ENCODE results near the gene DNAJC7.
"Not testable (repeated sequence)": the region's sequence is repeated elsewhere in the genome, so short reads cannot be mapped to it uniquely, and the experiment has no call there.

The DNAJC7 gene

GRCh38 chr17:41932816-41933389 is 84.3 kb downstream of the DNAJC7 start:
- no peaks in the 10 kb centered on the region for H3K27me3 ChIP-seq (ENCODE audit: control insufficient read depth in 1 of 2, insufficient read depth in 2 of 2, low read length in 2 of 2)
- H3K36me3 ChIP-seq (ENCODE audit: control insufficient read depth in 2 of 2, insufficient read depth in 2 of 2, low read length in 2 of 2): peaks cover 3 to 11% of the 10 kb centered on the region in 2 donors
- peaks cover 13% of the 10 kb centered on the region for H3K4me1 ChIP-seq (ENCODE audit: control insufficient read depth, insufficient read depth, low read length)
- no peak overlapping the region for H3K27ac ChIP-seq (ENCODE audit: low read length)
- no peaks in the 10 kb centered on the region for H3K9me3 ChIP-seq (ENCODE audit: control insufficient read depth in 2 of 2, low read length in 2 of 2)
- H3K4me3 ChIP-seq (ENCODE audit: low read length in 2 of 2): no peak overlapping the region
- H3K9ac ChIP-seq (ENCODE audit: low read length in 2 of 2): no peak overlapping the region

- not testable (repeated sequence) for H3K27me3 ChIP-seq (ENCODE audit: control insufficient read depth in 1 of 2, insufficient read depth in 2 of 2, low read length in 2 of 2); H3K27ac ChIP-seq (ENCODE audit: low read length); H3K9me3 ChIP-seq (ENCODE audit: control insufficient read depth in 2 of 2, low read length in 2 of 2); H3K36me3 ChIP-seq (ENCODE audit: control insufficient read depth in 2 of 2, insufficient read depth in 2 of 2, low read length in 2 of 2); H3K4me3 ChIP-seq (ENCODE audit: low read length in 2 of 2); H3K9ac ChIP-seq (ENCODE audit: low read length in 2 of 2)
- H3K4me1 ChIP-seq (ENCODE audit: control insufficient read depth, insufficient read depth, low read length): peaks cover 13% of the 10 kb centered on the region
These were observed 85.5 kb downstream of the DNAJC7 start for GRCh38 chr17:41931715-41932114.

GRCh38 chr17:41930833-41931156 is 86.4 kb downstream of the DNAJC7 start:
- Histone ChIP-seq H3K27ac (ENCODE audit: low read length) (peak overlapping the region; percentile 89), H3K4me3 (ENCODE audit: low read length in 2 of 2) (peak overlapping the region; percentile 89 to 92), H3K9ac (ENCODE audit: low read length in 2 of 2) (peak overlapping the region in 1 of 2 donors; percentile 64), H3K4me1 (ENCODE audit: control insufficient read depth, insufficient read depth, low read length) (peaks cover 13% of the 10 kb centered on the region)
- not testable (repeated sequence) for H3K36me3 ChIP-seq (ENCODE audit: control insufficient read depth in 2 of 2, insufficient read depth in 2 of 2, low read length in 2 of 2); H3K27me3 ChIP-seq (ENCODE audit: control insufficient read depth in 1 of 2, insufficient read depth in 2 of 2, low read length in 2 of 2); H3K9me3 ChIP-seq (ENCODE audit: control insufficient read depth in 2 of 2, low read length in 2 of 2)

GRCh38 chr17:41930009-41930832 is 87.0 kb downstream of the DNAJC7 start, which contains the start of gene ODAD4:
TSS of gene ODAD4 (plus strand) at chr17:41930617. CDS start at chr17:41930724, 107 bp downstream.
- Histone ChIP-seq H3K4me1 (ENCODE audit: control insufficient read depth, insufficient read depth, low read length) (peaks cover 13% of the 10 kb centered on the region), H3K4me3 (ENCODE audit: low read length in 2 of 2) (peak within 1 kb of the TSS; percentile 89 to 92), H3K9me3 (ENCODE audit: control insufficient read depth in 2 of 2, low read length in 2 of 2) (no peaks in the 10 kb centered on the region), H3K9ac (ENCODE audit: low read length in 2 of 2) (peak within 1 kb of the TSS; percentile 77 to 95), H3K27me3 (ENCODE audit: control insufficient read depth in 1 of 2, insufficient read depth in 2 of 2, low read length in 2 of 2) (no peaks in the 10 kb centered on the region), H3K27ac (ENCODE audit: low read length) (peak within 1 kb of the TSS; percentile 89), H3K36me3 (ENCODE audit: control insufficient read depth in 2 of 2, insufficient read depth in 2 of 2, low read length in 2 of 2) (peaks cover 0 to 2% of the 10 kb centered on the region in 2 donors)

- Histone ChIP-seq H3K36me3 (ENCODE audit: control insufficient read depth in 2 of 2, insufficient read depth in 2 of 2, low read length in 2 of 2) (no peaks in the 10 kb centered on the region), H3K9ac (ENCODE audit: low read length in 2 of 2) (no peak overlapping the region), H3K4me3 (ENCODE audit: low read length in 2 of 2) (no peak overlapping the region), H3K27me3 (ENCODE audit: control insufficient read depth in 1 of 2, insufficient read depth in 2 of 2, low read length in 2 of 2) (no peaks in the 10 kb centered on the region), H3K9me3 (ENCODE audit: control insufficient read depth in 2 of 2, low read length in 2 of 2) (no peaks in the 10 kb centered on the region), H3K4me1 (ENCODE audit: control insufficient read depth, insufficient read depth, low read length) (peaks cover 13% of the 10 kb centered on the region), H3K27ac (ENCODE audit: low read length) (no peak overlapping the region)
These were observed 88.5 kb downstream of the DNAJC7 start for GRCh38 chr17:41928693-41929251.
